GM19025 (cell line): ENCODE measurements around the gene SV2C.

Experiments used
- ATAC-seq: cut with Tn5 transposase; IDR thresholded peaks from one replicate; pipeline ENCODE4 v1.9.1; 2021; ENCODE audit warnings: mild to moderate bottlenecking, low read depth, moderate library complexity; ENCODE audit not compliant: unreplicated experiment

Gene SV2C

DNA sequence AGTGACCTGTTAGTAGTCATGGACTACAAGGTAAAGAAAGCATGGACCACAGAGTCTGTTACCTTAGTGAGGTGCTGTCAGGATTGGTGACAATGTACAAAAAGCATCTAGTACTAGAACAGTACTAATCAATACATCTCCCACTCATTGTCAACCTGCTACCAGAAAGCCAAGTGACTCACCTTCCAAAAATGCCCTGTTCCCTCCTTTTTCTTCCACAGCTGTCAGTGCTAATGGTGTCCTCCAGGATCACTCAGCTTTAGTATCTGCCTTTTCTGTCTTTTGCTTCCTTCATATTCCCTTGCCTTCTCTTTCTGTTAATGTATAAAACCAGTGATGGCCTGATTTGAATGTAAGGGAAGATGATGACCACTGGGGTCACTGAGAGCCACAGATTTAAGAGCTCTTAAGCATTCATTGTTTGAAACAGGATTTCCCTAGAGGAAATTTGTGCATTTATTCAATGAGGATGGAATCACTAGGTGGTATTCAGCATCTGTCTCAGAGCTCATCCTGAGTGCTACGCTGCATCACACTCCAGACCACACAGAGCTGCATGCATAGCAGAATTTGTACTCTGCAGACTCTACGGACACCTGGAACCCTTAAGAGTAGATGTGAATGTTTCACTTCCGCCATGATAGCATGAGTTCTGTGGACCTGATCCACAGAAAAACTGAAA is 71.0 kb downstream of the SV2C start:
- no peak for ATAC-seq

DNA sequence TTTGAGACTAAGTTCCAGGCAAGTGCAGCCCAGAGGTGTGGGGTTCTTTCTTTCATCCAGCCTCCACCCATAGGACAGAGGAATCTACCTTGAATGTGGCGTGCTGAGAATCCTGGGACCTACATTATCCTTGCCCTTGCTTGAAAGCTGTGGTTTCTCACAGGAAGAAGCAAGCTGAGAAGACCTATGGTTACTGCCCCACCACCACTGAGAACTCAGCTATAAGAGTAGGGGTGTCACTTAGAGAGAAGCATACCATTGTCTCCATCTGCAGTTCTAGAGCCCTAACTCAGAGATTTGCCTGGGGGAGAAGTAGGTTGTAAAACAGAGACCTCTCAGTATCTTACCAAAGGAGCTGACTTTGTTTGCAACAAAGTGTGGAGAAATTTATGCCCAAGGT is 72.4 kb downstream of the SV2C start:
- ATAC-seq = no peak

DNA sequence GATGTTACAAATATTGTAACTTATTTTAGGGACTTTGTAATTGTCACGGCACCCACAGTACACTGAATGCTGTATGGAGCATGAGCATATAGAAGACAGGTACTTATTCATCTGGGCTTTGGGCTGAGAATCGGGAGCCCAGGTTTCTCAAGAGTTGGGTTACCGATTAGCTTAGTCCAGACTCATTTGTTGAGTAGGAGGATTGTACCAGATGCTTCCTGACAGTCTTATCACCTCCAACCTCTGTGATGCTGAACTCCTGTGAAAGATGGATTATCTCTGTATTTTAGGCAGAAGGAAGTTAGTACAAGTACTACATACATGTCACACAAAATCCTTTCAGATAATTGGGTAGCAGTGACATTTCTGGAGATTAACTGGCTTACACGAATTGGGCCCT is 79.2 kb downstream of the SV2C start:
- no peak for ATAC-seq

DNA sequence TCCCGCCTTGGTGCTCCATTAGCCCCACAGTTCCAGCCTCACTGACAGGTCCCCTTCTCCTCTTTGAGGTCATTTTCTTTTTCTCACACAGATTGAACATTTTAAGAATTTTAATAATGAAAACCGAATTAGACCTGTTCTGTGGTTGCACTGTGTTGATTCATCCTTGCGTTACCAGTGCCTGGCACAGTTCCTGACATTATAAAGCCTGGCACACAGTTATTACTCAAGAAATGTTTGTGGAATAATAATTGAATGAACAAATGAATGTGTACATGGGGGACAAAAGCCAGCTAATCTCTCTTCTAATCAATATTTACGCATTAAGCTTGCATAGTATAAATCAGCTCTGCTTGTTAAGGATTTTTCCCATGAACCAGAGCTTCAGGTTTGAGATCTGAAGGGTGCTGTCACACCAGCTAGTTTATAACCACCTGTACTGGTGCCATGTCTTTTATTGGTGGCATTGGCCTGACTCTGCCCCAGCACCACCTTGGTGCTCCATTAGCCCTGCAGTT is 80.0 kb downstream of the SV2C start:
- no peak for ATAC-seq

DNA sequence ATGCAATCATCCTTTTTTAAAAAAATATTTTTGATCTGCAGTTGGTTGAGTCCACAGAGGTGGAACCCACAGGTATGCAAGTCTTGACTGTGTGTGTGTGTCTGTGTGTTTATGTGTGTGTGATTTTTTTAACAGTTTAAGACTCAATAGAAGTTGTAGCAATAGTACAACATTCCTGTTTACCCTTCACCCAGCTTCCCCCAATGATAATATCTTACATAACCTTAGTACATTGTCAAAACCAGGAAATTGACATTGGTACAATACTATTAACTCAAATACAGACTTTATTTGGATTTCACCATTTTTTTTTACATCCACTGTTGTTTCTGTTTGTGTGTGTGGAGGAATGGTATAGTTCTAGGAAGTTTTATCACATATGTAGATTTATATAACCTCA is 81.8 kb downstream of the SV2C start:
- no peak for ATAC-seq

DNA sequence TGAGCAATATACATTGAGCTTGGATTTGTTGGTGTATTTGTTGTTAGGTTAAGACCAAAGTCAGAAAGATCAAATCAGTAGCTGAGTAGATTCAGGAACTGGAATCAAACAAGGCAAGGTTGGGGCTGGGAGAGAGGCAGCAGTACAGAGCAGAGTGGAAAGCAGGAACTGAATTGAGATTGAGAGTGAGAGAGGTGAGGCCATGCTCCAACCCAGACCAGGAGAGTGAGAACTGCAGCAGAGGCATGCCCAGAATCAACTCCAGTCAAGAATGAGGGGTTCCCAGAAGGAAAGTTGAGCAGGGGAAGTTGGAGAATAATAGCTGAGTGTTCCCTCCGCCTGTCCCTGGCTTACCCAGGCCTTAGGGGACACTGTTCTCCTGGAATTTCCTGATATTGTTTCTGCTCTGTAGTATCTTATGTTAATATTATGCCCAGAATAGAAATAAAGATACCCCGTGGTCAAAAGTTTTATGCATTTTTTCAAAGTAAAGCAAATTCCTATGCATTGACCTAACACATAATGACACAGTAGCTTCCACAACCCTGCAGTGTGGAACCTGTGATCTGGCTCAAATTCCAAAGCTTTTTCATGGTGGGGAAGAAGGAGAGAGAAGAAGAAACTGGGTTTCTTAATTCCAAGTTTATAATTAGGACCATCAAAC is 82.7 kb downstream of the SV2C start:
- ATAC-seq = no peak

DNA sequence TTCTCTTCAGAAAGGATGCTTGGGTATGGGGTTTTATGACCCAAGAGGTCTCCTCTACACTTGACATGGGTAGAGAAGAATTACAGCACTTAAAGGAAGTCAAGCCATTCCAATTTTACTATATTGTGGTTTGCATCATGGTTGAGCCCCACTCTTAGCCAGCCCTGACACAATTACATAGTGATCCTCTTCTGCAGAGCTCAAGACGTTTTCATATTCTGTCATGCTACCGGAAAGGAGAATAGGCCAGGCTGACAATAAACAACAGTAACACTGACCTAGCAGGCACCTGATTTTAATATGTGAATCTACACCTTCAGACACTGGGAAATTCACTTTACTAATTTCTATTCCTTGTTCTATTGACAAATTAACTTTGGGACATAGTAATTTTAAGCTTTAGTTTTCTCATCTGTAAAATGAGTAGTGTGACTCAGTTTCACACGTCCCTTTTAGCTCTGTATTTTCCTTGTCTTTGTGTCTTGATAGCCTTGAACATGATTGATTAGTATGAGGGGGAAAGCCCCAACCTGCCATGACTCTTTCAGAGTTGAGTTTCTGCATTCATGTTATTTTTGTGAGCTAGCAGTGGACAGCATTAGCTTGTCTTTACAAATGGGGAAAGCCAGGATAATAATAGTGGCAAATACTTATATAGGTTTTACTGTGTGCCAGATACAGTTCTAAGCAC is 83.8 kb downstream of the SV2C start:
- ATAC-seq = no peak

DNA sequence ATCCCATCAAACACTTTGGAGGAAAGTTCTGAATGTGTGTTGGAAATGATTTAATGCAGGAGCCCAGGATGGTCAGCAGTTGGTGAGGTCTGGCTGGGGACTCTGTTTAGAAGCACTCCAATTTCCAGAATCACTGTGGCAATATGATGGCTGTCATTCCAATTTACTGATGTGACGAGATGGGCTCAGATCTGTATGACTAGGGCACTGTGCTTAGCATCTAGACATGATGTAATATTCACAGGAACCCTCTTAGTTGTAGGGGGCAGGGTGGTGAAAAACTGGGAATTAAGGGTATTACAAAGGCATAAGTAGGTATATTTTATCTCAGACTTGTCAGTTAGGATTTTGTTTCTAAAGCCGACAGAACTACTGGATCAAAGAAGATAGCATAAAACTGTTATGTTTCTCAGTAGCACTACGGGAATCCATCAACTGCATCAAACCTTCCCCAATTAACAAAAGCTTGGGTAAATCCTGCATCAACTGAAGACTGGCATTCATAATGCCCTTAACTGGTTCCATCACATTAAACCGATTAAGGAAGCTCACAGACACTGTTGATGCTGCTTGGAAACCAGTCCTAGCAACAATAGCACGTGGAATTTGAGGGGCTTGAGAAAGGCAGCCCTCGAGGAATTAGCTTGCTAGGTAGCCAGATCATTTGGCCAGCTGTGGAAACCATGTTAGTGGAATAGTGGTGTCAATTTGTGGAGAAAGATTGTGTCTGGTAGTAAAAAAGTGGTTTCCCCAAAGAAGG is 86.1 kb downstream of the SV2C start:
- no peak for ATAC-seq

DNA sequence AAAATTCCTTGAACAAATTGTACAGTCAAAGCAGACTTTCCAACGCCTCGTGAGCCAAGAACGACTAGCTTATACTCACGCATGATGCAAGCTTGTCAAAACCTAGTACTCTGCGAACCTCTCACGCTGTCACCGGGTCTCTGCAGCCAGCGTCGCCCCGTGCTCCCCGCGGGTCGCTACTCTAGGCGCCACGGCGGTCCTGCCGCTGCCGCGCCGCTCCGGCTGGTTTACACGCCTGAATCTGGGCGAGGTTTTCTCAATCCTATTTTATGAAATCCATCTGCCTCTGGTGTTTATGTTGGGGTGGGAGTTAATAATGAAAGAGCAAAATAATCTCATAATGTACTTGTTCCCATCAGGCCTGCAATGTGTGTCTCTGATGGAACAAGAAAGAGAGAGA is 90.9 kb downstream of the SV2C start:
- ATAC-seq = no peak

DNA sequence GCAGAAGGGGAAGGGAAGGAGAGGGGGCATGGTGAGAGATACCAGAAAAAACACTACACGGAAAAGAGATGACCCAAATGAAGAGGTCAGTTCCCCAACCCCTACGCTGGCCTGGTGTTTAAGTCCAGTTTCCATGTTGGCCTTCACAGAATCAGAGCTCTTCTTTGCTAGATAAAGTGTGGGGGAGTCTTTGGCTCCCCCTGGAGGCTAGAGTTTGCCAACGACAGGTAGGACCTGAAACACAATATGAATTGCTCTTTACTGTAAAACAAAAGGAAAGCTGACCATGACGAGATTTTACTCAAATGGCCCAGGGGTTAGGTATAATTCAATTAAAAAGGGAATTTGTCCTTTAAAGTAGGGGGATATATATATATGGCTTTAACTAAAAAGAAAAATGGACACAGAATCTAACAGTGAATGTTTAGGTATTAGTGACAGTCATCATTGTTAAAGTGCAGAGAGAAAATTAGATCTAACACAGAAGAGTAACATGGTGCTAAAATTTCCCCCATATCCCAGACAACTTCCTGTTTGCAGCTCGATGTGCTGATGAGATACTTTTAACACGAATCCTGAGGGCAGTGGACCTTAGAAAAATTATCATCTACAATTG is 92.0 kb downstream of the SV2C start:
- no peak for ATAC-seq

DNA sequence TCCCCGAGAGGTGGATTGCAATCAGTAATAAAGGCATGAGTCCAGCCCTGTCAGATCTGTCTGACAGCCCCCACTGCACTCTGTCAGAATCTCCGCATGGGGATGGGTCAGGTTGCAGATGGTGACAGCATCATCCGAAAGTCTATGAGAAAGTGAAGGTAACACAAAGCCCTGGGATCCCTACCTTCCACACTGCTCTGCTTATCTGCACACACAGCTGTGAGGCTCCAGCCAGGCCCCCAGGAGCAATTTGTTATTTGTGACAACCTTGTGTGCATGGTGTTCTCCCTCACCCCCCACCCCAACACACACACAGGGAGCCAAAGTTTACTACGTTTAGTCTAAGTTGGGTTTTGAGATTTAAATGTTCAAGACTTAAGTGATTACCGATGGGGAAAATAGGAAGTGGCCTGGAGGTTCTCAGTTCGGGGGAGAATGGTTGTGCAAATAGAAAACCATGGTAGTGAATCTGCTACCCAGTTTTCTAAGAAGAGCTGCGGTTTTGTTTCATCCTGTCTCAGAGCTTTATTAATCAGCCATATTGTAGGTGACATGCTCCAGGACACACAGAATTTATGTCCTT is 92.7 kb downstream of the SV2C start:
- peak; percentile 59 for ATAC-seq

DNA sequence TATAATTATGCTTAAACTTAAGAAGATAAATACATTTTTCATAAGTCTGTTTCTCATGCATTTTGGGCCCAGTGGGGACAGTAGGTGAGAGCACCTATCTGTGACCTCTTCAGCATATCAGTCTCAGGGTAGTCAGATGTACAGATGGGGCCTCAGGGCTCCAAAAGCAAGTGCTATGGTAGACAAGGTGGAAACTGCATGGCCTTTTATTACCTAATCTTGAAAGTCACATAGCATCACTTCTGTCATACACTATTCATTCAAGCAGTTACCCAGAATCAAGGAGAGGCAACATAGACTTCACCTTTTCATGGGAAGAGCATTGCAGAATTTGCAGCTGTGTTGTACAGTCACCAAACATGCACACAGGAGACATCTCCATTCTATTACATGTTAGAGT is 94.8 kb downstream of the SV2C start:
- no peak for ATAC-seq

DNA sequence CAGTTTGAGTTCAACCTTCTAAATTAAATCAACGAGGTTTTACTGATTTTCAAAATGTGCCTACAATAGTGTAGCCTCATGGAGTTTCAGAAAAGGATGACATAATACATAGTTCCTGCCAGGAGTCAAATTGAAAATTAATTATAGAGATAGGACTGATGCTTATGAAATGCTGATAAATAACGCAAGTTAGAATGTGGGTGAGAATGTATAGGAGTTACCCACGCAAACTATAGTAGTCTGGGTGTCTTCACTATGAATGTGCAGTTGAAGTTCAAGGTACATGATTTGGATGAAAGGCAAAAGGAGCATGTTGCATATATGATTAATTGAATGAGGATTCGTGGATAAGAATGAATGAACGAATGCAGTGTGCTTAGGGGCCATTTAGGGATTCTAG is 95.7 kb downstream of the SV2C start:
- no peak for ATAC-seq

DNA sequence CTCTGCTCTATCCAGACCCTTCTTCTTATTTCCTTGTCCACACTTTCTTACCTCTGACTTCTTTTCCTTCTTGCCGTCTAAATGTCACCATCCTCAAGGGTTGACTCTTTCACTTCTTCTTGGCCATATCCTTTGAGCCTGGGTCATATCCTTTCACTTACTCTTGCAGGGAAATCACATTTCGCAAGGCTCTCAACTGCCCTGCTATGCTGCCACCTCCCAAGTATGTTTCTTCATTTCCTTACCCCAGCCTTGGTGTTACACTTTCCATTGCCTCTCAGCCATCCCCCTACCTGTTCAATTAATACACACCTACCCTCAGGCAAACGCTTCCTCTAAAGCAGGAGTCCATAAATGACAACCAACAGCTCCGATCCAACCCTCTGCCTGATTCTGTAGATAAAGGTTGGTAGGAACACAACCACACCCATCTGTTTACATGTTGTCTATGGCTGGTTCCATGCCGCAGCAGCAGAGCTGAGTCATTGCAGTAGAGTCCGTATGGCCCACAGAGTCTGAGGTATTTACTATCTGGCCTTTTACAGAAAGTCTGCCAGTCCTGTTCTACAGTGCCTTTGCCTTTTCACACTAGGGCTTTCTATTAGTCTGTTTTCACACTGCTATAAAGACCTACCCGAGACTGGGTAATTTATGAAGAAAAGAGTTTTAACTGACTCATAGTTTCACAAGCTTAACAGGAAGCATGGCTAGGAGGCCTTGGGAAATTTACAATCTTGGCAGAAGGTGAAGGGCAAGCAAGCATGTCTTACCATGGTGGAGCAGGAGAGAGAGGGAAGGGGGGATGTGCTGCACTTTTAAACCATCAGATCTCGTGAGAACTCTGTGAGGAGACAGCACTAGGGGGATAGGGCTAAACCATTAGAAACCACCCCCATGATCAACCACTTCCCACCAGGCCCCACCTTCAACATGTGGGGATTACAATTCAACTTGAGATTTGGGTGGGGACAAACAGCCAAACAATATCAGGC is 97.9 kb downstream of the SV2C start:
- peak; percentile 57 for ATAC-seq

DNA sequence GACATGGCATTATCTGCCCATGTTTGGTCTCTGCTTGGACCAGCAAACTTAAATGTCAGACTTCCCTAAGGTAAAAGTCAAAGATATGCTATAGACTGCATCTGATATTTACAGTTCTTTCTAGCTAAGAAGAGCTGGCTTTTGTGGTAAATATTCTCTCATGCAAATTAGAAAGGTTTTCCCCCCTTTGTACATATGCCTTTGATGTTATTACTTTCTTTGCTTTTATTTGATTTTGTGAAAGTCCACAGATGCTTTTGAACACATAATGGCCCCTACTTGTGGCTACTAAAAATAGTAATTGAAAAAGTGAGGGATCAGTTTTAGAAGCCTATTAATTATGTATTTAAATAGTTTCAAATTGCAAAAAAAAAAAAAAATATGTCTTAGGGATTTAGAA is 104.2 kb downstream of the SV2C start:
- ATAC-seq = no peak

DNA sequence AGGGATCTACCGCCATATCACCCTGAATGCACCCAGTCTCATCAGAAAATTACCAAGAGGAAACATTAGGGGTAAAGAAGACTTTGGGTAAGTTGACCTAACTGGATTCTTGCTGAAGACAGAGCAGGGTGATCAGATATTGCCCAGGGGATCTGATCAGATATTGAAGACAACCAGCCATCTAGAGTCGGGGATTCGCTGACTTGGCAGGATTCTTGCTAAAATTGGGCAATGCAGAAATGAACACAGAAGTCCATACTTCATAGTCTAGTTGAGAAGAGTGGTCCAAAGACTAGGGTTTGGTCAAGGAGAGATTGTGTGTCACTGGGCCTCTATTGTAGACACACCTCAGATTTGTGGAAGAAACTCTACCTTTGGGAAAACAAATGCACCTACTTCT is 107.2 kb downstream of the SV2C start:
- no peak for ATAC-seq

DNA sequence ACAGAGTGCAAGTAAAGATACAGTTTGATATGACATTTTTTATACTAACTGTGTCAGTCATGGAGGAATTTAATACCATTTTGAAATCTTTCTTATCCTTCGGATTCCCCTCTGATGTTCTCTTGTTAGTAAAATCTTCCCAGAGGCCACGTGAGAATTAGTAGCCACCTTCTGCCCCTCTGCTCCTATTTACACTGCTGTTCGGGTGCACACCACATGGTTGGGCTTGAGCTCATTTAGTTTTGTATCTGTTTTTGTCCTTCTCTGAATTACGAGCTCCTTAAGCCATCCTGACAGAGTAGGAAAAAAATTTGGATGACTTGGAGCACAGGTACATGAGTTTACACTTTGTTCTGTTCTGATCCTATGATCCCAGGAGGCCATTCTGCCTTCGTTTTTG is 109.7 kb downstream of the SV2C start:
- ATAC-seq = no peak

DNA sequence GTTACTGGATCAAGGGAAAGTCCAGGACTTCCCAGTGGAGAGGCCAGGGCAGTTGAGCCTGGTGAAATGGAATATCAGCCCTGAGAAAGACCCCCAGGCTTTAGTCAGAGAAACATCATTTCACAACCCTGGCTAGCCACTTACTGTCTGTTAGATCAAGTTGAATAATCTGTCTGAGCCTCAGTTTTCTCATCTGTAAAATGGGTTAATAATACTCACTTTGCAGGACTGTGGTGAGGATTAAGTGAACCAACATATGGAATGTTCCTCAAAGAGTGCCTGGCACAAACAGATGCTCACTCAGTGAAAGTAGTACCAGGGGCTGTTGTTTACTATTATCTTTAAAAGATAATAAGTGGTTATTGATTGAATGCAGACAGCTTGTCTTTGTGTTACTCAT is 110.5 kb downstream of the SV2C start:
- ATAC-seq = no peak

DNA sequence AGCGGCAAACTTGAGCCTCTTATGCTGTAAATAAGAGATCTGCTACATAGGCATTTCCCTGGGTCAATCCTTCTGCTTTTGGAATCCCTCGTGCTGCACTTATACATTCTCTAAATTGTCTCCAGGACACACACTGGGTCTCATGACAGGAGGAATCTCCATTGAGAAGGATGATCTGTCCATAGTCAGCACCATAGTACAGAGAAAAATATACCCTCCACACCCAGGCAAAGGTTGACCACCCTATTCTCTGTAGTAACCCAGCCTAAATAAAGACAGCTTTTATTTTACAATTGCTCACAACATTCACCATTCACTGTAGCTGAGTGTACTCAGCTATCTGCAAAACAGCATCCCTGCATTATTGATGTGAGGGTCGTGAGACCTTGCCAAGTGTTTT is 111.2 kb downstream of the SV2C start:
- no peak for ATAC-seq
